ENCODE measurements around the gene MX1. TPM values are rescaled to one million over a fixed set of nuclear protein-coding genes. Genes with fewer than 3 reads are reported as not detected.

The MX1 gene
- total RNA-seq, 4 donors from 2014 or later: 20.2 to 40.3 (median 31.5) TPM

GRCh38 chr21:41429305-41429704 lies 3.3 kb downstream of the MX1 start:
- WGBS, 2 donors (ENCODE audit: low coverage in 1 of 2): 92% methylated on average over 3 of the region's 3 CpGs; no CpG with 5 or more reads in 1 of the 2 donors
- Histone ChIP-seq H3K36me3 (peaks cover 0 to 67% of the 10 kb centered on the region in 2 donors), H3K27me3 (no peaks in the 10 kb centered on the region), H3K4me3 (no peak overlapping the region), H3K4me1 (peaks cover 0 to 39% (median 0%) of the 10 kb centered on the region in 3 donors), H3K9me3 (no peaks in the 10 kb centered on the region), H3K27ac (no peak overlapping the region)
- no peak for ATAC-seq
- no peak for TF ChIP-seq POLR2AphosphoS5 (IDR thresholded peaks at IDR 0.05)
- TF ChIP-seq POLR2A (IDR thresholded peaks at IDR 0.05): no peak
- no peak for TF ChIP-seq EP300 (IDR thresholded peaks at IDR 0.05)

GRCh38 chr21:41429925-41430491 lies 4.0 kb downstream of the MX1 start:
- Histone ChIP-seq H3K4me3 (no peak overlapping the region), H3K9me3 (peaks cover 0 to 5% (median 0%) of the 10 kb centered on the region in 3 donors), H3K36me3 (peaks cover 0 to 74% of the 10 kb centered on the region in 2 donors), H3K27me3 (no peaks in the 10 kb centered on the region), H3K27ac (no peak overlapping the region), H3K4me1 (peaks cover 0 to 39% (median 0%) of the 10 kb centered on the region in 3 donors)
- 77 to 86% methylated on average over 3 to 5 of the region's 9 CpGs for WGBS, 2 donors (ENCODE audit: low coverage in 1 of 2)
- TF ChIP-seq EP300 (IDR thresholded peaks at IDR 0.05) (no peak), POLR2A (IDR thresholded peaks at IDR 0.05) (no peak), POLR2AphosphoS5 (IDR thresholded peaks at IDR 0.05) (no peak), CTCF (IDR thresholded peaks at IDR 0.05) (no peak)
- no peak for ATAC-seq

GRCh38 chr21:41431788-41432548 lies 5.9 kb downstream of the MX1 start:
- Histone ChIP-seq H3K27me3 (no peaks in the 10 kb centered on the region), H3K4me1 (peaks cover 0 to 24% (median 0%) of the 10 kb centered on the region in 3 donors), H3K4me3 (no peak overlapping the region), H3K9me3 (peaks cover 0 to 7% (median 0%) of the 10 kb centered on the region in 3 donors), H3K27ac (no peak overlapping the region), H3K36me3 (peaks cover 0 to 94% of the 10 kb centered on the region in 2 donors)
- 82 to 93% methylated on average over 5 to 6 of the region's 16 CpGs for WGBS, 2 donors (ENCODE audit: low coverage in 1 of 2)
- TF ChIP-seq POLR2A (IDR thresholded peaks at IDR 0.05) (no peak), EP300 (IDR thresholded peaks at IDR 0.05) (no peak), CTCF (IDR thresholded peaks at IDR 0.05) (no peak)
- no peak for ATAC-seq

GRCh38 chr21:41432562-41433460 lies 6.8 kb downstream of the MX1 start:
- H3K27ac ChIP-seq: no peak overlapping the region
- peaks cover 0 to 7% (median 0%) of the 10 kb centered on the region in 3 donors for H3K9me3 ChIP-seq
- H3K27me3 ChIP-seq: no peaks in the 10 kb centered on the region
- peaks cover 0 to 100% of the 10 kb centered on the region in 2 donors for H3K36me3 ChIP-seq
- H3K4me1 ChIP-seq: peaks cover 0 to 16% (median 0%) of the 10 kb centered on the region in 3 donors
- 72 to 86% methylated on average over 8 to 9 of the region's 10 CpGs for WGBS, 2 donors (ENCODE audit: low coverage in 1 of 2)
- ATAC-seq: no peak
- H3K4me3 ChIP-seq: no peak overlapping the region
- no peak for TF ChIP-seq POLR2A (IDR thresholded peaks at IDR 0.05)
- TF ChIP-seq CTCF (IDR thresholded peaks at IDR 0.05): no peak
- no peak for TF ChIP-seq EP300 (IDR thresholded peaks at IDR 0.05)
- no peak for TF ChIP-seq POLR2AphosphoS5 (IDR thresholded peaks at IDR 0.05)

GRCh38 chr21:41433566-41433965 lies 7.5 kb downstream of the MX1 start:
- H3K27me3 ChIP-seq: no peaks in the 10 kb centered on the region
- ATAC-seq: no peak
- H3K4me1 ChIP-seq: peaks cover 0 to 8% (median 0%) of the 10 kb centered on the region in 3 donors
- H3K27ac ChIP-seq: no peak overlapping the region
- TF ChIP-seq POLR2AphosphoS5 (IDR thresholded peaks at IDR 0.05) (no peak), EP300 (IDR thresholded peaks at IDR 0.05) (no peak), POLR2A (IDR thresholded peaks at IDR 0.05) (no peak), CTCF (IDR thresholded peaks at IDR 0.05) (no peak)
- H3K9me3 ChIP-seq: peaks cover 0 to 7% (median 0%) of the 10 kb centered on the region in 3 donors
- no peak overlapping the region for H3K4me3 ChIP-seq
- peaks cover 0 to 100% of the 10 kb centered on the region in 2 donors for H3K36me3 ChIP-seq
- WGBS, 2 donors (ENCODE audit: low coverage in 1 of 2): 100% methylated on average over 1 to 2 of the region's 2 CpGs
